NCI-H2171 (cell line): ENCODE data around the gene DLG2.
"Not testable (repeated sequence)": the region's sequence is repeated elsewhere in the genome, so short reads cannot be mapped to it uniquely, and the experiment has no call there.

Experiments
- DNase-seq: peaks from one replicate; lab custom pipeline; 2025; lab: John Stamatoyannopoulos, UW

Gene DLG2

GRCh38 chr11:85110246-85110645 is 516.9 kb downstream of the DLG2 start:
- not testable (repeated sequence) for DNase-seq

GRCh38 chr11:85109141-85109540 is 518.0 kb downstream of the DLG2 start:
- no peak for DNase-seq

DNA sequence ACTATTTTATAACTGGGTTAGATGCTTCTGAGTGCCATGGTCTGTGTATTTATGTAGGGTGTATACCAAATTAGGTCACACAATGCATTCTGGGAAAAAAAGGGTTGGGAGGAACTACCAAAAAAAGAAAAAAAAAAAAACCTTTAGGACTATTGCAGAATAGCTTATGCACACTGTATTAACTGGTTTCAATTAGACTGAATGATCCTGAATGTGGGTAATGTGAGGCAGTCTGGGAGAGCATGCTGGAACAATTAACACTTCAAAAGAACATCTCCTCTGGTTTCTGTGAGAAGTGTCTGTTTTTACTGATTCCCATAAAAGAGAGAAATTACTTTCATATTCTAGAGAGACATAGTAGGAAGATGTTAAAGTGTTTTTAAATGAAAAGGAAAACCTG is 521.3 kb downstream of the DLG2 start:
- no peak for DNase-seq

GRCh38 chr11:85099522-85099921 is 527.6 kb downstream of the DLG2 start:
- DNase-seq, result no peak

DNA sequence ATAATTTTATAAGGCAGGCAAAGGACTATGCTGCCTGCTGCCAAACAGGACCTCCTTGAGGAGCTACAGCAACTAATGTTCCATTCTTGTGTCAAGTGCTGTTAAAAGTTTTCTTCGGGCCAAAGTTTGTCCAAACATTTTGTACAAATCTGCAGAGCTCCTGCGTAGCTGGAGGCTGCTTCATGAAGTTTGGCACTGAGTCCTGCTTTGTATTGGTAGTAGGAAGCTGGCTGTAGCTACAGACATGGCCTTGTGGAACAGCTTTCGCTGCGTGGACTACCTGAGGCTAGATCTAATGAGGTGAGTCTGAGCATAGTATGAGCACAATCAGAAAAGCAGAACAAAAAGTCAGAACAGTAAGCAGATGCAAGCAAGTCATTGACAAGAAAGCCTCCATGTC is 528.1 kb downstream of the DLG2 start:
- no peak for DNase-seq

GRCh38 chr11:85096939-85097338 is 530.2 kb downstream of the DLG2 start:
- no peak for DNase-seq

- DNase-seq, result no peak
Observed at GRCh38 chr11:85095239-85095638, 531.9 kb downstream of the DLG2 start.

- no peak for DNase-seq
Observed at GRCh38 chr11:85094795-85095194, 532.3 kb downstream of the DLG2 start.

DNA sequence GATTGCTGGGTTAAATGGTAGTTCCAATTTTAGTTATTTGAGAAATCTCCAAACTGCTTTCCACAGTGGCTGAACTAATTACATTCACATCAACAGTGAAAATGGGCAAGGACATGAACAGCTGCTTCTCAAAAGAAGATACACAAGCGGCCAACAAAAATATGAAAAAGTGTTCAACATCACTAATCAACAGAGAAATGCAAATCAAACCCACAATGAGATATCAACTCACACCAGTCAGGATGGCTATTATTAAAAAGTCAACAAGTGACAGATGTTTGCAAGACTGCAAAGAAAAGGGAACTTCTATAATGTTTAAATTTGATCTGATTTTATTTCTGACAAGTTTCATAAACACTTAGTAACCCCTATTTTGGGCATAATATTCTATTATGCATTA is 537.5 kb downstream of the DLG2 start:
- DNase-seq, result no peak

DNA sequence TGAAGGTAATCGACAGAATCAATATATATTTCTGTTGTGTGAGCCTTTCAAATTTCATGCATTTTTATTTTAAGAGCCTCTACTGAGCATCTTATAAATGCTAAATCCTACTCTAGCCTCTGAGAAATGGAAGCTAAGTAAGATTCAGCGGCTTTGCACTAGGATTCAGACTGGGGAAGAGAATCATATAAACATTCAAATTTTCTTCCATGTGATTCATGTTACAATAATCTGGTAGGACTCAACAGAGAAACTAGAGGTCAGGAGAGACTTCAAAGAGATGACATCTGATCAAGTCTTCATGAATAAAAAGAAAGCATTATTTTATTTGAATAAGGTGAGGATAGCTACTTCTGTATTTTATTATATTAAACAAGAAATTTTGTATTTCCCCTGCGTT is 538.9 kb downstream of the DLG2 start:
- no peak for DNase-seq

DNA sequence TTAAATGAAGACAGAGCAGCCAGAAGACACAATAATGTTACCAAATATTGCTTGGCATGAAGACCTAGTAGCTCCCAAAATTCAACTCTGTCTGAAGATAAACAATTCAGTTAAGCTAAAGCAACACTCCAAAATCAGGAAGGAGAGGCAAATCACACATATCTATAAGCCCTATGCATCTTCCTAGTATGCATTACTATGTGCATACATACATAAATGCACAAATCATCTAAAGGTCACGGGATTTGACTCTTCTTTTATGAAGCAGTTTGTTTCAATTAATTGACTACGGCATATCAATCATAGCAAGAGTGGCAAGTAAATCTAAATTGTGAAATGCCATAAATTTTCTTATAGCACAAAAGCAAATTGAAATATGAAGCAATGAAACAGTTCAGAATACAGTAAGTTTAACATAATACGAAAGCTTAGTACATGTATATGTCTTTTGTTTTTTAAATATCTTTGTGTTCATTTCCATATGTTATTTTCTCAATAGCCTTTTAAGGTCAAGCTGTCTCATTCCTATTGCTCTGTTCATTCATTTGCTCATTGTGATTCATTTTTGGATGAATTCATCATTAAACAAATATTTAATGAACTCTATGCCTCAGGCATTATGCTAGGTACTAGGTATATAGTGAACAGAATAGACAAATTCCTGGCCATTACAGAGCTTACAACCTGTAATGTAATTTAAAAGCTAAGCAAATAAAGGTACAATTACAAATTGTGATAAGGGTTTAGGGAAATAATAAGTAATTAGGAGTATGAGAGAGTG is 540.5 kb downstream of the DLG2 start:
- no peak for DNase-seq

DNA sequence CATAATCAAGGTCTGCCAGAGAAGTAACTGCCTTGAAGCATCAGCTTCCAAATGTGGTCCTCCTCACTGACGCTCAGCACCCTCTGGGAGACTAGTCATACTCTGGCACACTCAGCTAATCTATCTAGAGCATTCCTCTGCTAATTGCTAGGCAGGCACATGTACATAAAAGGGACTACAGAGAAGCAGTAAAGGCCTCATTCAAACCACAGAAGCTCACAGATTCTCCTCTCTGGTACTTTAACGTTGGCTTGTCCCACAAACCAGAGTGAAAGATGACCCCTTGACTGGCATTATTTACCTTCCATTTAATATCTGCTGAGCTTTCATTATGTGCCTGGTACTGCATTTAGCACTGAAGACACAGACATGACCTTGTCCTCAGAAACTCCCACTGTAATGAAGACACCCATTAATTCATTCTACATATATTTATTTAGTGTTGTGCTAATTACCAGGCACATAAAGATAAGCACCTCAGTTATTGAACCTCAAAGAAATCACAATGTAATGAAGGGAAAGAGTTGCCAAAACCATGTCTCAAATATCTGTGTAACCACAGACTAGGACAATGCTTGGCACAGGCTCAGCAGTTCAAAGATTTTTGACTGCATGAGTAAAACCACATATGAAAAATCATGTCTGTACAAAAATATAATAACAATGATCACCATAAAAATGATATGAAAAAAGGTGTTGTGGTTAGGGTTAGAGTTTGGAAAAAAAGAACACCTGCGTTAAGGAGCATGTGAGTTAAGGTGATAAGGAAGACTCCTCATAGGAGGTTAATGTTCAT is 550.4 kb downstream of the DLG2 start:
- DNase-seq, result no peak

GRCh38 chr11:85062659-85063058 is 564.5 kb downstream of the DLG2 start:
- DNase-seq, result no peak

- no peak for DNase-seq
Observed at GRCh38 chr11:85052636-85053035, 574.5 kb downstream of the DLG2 start.

DNA sequence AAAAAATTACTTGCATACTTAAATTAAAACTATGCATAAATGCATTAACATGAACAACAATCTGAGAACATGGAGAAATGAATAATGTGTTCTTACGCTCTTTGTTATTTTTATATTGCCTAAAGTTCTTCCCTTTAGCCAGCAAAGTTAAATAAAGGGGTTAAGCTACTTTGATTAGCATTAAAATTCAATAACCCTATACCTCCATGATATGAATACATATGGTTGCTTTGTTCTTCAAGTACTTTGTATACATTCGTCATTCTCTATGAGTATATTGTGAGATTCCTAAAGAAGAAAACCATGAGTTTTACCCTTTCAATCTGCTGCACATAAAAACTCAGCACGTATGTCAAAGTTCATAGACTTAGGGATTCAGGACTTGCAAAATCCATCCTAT is 578.3 kb downstream of the DLG2 start:
- DNase-seq, result no peak

DNA sequence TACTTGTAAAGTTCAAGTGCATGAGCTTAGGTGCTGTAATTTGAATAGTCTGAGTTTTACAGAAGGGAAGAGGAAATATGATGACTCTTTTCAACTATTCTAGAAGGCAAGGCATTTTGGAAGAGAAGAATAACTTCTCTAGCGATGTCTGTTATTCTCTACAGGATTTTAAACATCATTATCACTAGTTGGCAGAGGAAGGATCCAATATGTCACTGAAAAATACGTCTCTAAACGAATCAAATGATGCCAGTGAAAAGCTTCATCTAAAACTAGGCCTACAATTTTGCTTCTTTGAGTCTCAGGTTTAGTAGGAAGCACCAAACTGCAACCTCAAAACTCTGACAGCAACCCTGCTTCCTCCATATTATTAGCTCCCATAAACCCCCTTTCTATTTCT is 581.4 kb downstream of the DLG2 start:
- no peak for DNase-seq

- no peak for DNase-seq
Observed at GRCh38 chr11:85044911-85045310, 582.2 kb downstream of the DLG2 start.

DNA sequence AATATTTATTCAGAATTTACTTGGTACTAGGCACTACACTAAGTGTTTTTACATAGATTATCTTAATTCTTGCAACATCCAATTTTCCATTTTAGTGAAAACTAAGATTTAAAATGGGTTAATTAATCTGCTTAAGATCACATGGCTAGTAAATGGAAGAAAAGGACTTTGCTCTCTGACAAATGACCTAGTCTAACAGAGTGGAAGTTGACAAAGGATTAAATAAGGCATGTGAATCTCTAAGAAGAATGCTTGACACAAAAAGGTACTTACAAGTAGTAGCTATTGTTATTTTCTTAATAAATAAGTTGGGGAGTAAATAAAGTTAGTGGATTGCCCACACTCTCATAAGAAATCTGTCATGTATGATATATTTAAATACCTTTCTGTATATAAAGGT is 584.8 kb downstream of the DLG2 start:
- no peak for DNase-seq

DNA sequence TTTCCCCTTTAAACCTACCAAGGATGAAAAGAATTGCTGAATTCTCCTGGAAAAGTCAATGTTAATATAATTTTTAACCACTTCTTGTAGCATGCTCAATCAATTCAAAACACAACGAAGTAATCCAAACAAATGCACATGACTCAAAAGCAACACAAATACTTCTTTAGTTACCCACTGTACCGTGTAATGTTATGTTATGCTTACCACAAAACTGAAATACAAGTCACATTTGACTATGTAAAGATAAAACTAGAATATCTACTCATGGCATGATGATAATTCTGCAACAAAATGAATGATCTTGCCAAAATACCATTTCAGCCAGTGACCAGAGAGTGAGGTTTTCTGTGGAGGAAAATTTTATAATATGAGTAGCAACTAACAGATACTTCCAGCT is 587.0 kb downstream of the DLG2 start:
- DNase-seq, result no peak

GRCh38 chr11:85029964-85030363 is 597.2 kb downstream of the DLG2 start:
- no peak for DNase-seq

- no peak for DNase-seq
Observed at GRCh38 chr11:85028329-85029101, 598.6 kb downstream of the DLG2 start.

- no peak for DNase-seq
Observed at GRCh38 chr11:85027346-85027745, 599.8 kb downstream of the DLG2 start.

GRCh38 chr11:85021058-85021457 is 606.1 kb downstream of the DLG2 start:
- DNase-seq, result no peak
